ENCODE results near the gene ENOX1.

GRCh38 chr13:43653395-43653794 lies 133.4 kb downstream of the ENOX1 start:
- TF ChIP-seq PHF8 (IDR thresholded peaks at IDR 0.05; ENCODE audit: borderline replicate concordance, low read length): no peak
- no peak for TF ChIP-seq JUN (IDR thresholded peaks at IDR 0.05; ENCODE audit: borderline replicate concordance, low read depth, low read length)
- no peak for TF ChIP-seq JUN (CRISPR knock-in tag; IDR thresholded peaks at IDR 0.05; ENCODE audit: borderline replicate concordance)
- no peak for TF ChIP-seq CBX5 (IDR thresholded peaks at IDR 0.05; ENCODE audit: borderline replicate concordance, low read depth)
- no peak for TF ChIP-seq ZNF121 (CRISPR knock-in tag; conservative IDR thresholded peaks at IDR 0.05)
- no peak for TF ChIP-seq MAZ (CRISPR knock-in tag; conservative IDR thresholded peaks at IDR 0.05 in 1 of 2, IDR thresholded peaks at IDR 0.05 in 1 of 2)
- no peak for TF ChIP-seq CBX1 (IDR thresholded peaks at IDR 0.05; ENCODE audit: low read depth)
- TF ChIP-seq RNF2 (IDR thresholded peaks at IDR 0.05): no peak
- TF ChIP-seq TSHZ1 (CRISPR knock-in tag; IDR thresholded peaks at IDR 0.05): no peak
- no peak for TF ChIP-seq ZZZ3 (IDR thresholded peaks at IDR 0.05)
- no peak for TF ChIP-seq SRSF1 (IDR thresholded peaks at IDR 0.05; ENCODE audit: low read depth, low read length)
- TF ChIP-seq, protein P1, sequence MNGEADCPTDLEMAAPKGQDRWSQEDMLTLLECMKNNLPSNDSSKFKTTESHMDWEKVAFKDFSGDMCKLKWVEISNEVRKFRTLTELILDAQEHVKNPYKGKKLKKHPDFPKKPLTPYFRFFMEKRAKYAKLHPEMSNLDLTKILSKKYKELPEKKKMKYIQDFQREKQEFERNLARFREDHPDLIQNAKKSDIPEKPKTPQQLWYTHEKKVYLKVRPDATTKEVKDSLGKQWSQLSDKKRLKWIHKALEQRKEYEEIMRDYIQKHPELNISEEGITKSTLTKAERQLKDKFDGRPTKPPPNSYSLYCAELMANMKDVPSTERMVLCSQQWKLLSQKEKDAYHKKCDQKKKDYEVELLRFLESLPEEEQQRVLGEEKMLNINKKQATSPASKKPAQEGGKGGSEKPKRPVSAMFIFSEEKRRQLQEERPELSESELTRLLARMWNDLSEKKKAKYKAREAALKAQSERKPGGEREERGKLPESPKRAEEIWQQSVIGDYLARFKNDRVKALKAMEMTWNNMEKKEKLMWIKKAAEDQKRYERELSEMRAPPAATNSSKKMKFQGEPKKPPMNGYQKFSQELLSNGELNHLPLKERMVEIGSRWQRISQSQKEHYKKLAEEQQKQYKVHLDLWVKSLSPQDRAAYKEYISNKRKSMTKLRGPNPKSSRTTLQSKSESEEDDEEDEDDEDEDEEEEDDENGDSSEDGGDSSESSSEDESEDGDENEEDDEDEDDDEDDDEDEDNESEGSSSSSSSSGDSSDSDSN (IDR thresholded peaks at IDR 0.05; ENCODE audit: borderline replicate concordance in 1 of 2, low read depth in 2 of 2, low read length in 2 of 2): no peak
- TF ChIP-seq FOS (IDR thresholded peaks at IDR 0.05; ENCODE audit: extremely low read depth, insufficient read length): no peak
- no peak for TF ChIP-seq ZEB2 (IDR thresholded peaks at IDR 0.05)
